Heart left ventricle (tissue), 16 donors: ENCODE data around the gene CLK1. TPM values are rescaled to one million over a fixed set of nuclear protein-coding genes. Genes with fewer than 3 reads are reported as not detected.

Experiments used
- ATAC-seq, 4 donors: fragments of 200-7000 bp; cut with Tn5 transposase; one replicate each; pipeline ENCODE4 v1.9.1; 2020 to 2022; ENCODE audit warnings: moderate library complexity in 4 of 4, mild to moderate bottlenecking in 3 of 4, moderate number of reproducible peaks in 1 of 4
- DNase-seq, 5 donors: peaks; one replicate each; pipeline ENCODE4 v3.0.0-alpha.2; 2020
- H3K27ac ChIP-seq, 12 donors: fragments of 200-600 bp; sonication (generic) in 4 of 12; one replicate each; pipeline versions ENCODE4 v1.5.0 to v1.8.0; 2016 to 2022; ENCODE audit warnings: mild to moderate bottlenecking in 2 of 12
- H3K27me3 ChIP-seq, 9 donors: fragments of 200-600 bp; sonication (generic) in 2 of 9; one replicate each; pipeline versions ENCODE4 v1.5.1 to v1.8.0; 2016 to 2022; ENCODE audit warnings: mild to moderate bottlenecking in 3 of 9
- H3K36me3 ChIP-seq, 9 donors: fragments of 200-600 bp; sonication (generic) in 2 of 9; one replicate each; pipeline versions ENCODE4 v1.5.0 to v1.8.0; 2018 to 2022; ENCODE audit warnings: mild to moderate bottlenecking in 2 of 9
- H3K4me1 ChIP-seq, 12 donors: fragments of 200-600 bp; sonication (generic) in 4 of 12; one replicate each; pipeline versions ENCODE4 v1.5.0 to v1.8.0; 2016 to 2022; ENCODE audit warnings: mild to moderate bottlenecking in 3 of 12
- H3K4me3 ChIP-seq, 12 donors: fragments of 200-600 bp; sonication (generic) in 4 of 12; one replicate each; pipeline versions ENCODE4 v1.5.0 to v1.8.0; 2017 to 2022; ENCODE audit warnings: mild to moderate bottlenecking in 9 of 12, moderate library complexity in 4 of 12
- H3K9me3 ChIP-seq, 12 donors: fragments of 200-600 bp; sonication (generic) in 4 of 12; one replicate each; pipeline versions ENCODE4 v1.5.0 to v1.8.0; 2016 to 2022; ENCODE audit warnings: mild to moderate bottlenecking in 1 of 12
- CTCF ChIP-seq, 12 donors: fragments of 200-600 bp; sonication (generic) in 4 of 12; IDR thresholded peaks; one replicate each; pipeline versions ENCODE4 v1.5.0 to v1.8.0; 2018 to 2022; ENCODE audit warnings: antibody characterized with exemption in 12 of 12, mild to moderate bottlenecking in 5 of 12
- POLR2A ChIP-seq, 2 donors: fragments of 450-650 bp; IDR thresholded peaks; one replicate each; pipeline ENCODE4 v1.6.1; 2017; ENCODE audit warnings: antibody characterized with exemption in 2 of 2, mild to moderate bottlenecking in 2 of 2, moderate library complexity in 2 of 2
- WGBS, 4 donors: extraction: QIAGEN DNeasy Blood & Tissue Kit in 2 of 4; methylation state at CpG; one replicate each; pipeline versions ENCODE4 v1.1.5 to v1.1.7; 2013 to 2018; 5-methylcytosine and 5-hydroxymethylcytosine counted together
- intact Hi-C, 10 donors: fragments of 100-400 bp; cut with DNase I; formaldehyde crosslinking; loops; one replicate each; pipeline versions ENCODE4 v1.11.1 to v1.14.2; 2022
- polyA plus RNA-seq, 2 donors: library from polyadenylated mRNA; stranded (reverse); fragments of 200-250 nt; gene quantifications; one replicate each; pipeline ENCODE4 v1.2.3, GENCODE V29; 2013
- total RNA-seq, 9 donors: library from RNA; depleted of rRNA in 2 of 9; stranded (reverse); fragments of >200 nt in 2 of 9; fragmentation: NEBNext Ultra II Directional in 3 of 9; extraction: Animal tissue kit (Norgen Biotek cat#: 25700) in 3 of 9; gene quantifications; one replicate each; pipeline versions ENCODE4 v1.1.0 to v1.2.4, GENCODE V29; 2016 to 2023
- donor health status: ischemic (EF 13 %, LVEDD 7.1; RV severe dilation, severe dysfunction).
- donor health status: healthy with polysubstance abuse.
- donor health status: DM: no; HTN: yes; CAD: no.
- donor health status: DM: no; HTN: no; CAD: no.
- donor health status: ischemic (EF 25% LVEDD 6.9; RV normal size, moderate dysfunction).
- donor health status: ischemic (EF 25% LVEDD 5.7; RV mildly dilated, moderate dysfunction).
- donor health status: healthy.
- donor health status: DM: yes; HTN: yes; CAD: no.
- donor health status: ischemic (EF 35%, LVEDD 5.7; RV mildly dilated, moderate dysfunction).
- donor health status: nonischemic (EF 11% LVEDD 7.7; RV severe dilation, severe dysfunction).
- donor health status: DM: yes; HTN: yes; CAD: no.
- donor health status: PGD.
- donor health status: ischemic (EF 29% LVEDD 5.4; RV normal size, mild dysfunction).
- donor health status: nonischemic (EF 23%, LVEDD 6.1; RV moderate dilation, normal function).

Gene CLK1
- total and polyA plus RNA-seq, 11 donors, result 25.4 to 235 (median 39.0) TPM

- no peaks in the 10 kb centered on the region for H3K27me3 ChIP-seq
- H3K36me3 ChIP-seq, result peaks cover 0 to 22% (median 20%) of the 10 kb centered on the region in 9 donors
- no peaks in the 10 kb centered on the region for H3K9me3 ChIP-seq
- H3K4me1 ChIP-seq, result peaks cover 0 to 2% (median 0%) of the 10 kb centered on the region in 12 donors
- DNase-seq (no peak), ATAC-seq (no peak)
- no peak for TF ChIP-seq CTCF (IDR thresholded peaks at IDR 0.05)
- TF ChIP-seq POLR2A (IDR thresholded peaks at IDR 0.05), result no peak
- intact Hi-C loops, result no loop called here
- H3K4me3 ChIP-seq, result no peak overlapping the region
- H3K27ac ChIP-seq, result no peak overlapping the region
These were observed 17.2 kb downstream of the CLK1 start for GRCh38 chr2:200847269-200847668.

GRCh38 chr2:200845669-200846325, 18.7 kb downstream of the CLK1 start:
- DNase-seq (no peak), ATAC-seq (no peak)
- intact Hi-C loops, result no loop called here
- no peak overlapping the region for H3K27ac ChIP-seq
- TF ChIP-seq POLR2A (IDR thresholded peaks at IDR 0.05) (no peak), CTCF (IDR thresholded peaks at IDR 0.05) (no peak)
- H3K36me3 ChIP-seq, result peaks cover 0 to 7% (median 6%) of the 10 kb centered on the region in 9 donors
- H3K4me3 ChIP-seq, result no peak overlapping the region
- no peaks in the 10 kb centered on the region for H3K9me3 ChIP-seq
- 86 to 91% (median 90%) methylated on average over 10 of the region's 10 CpGs for WGBS, 4 donors
- H3K4me1 ChIP-seq, result peaks cover 0 to 2% (median 0%) of the 10 kb centered on the region in 12 donors
- no peaks in the 10 kb centered on the region for H3K27me3 ChIP-seq

GRCh38 chr2:200845194-200845593, 19.3 kb downstream of the CLK1 start:
- Histone ChIP-seq H3K9me3 (no peaks in the 10 kb centered on the region), H3K36me3 (peaks cover 0 to 1% (median 0%) of the 10 kb centered on the region in 9 donors), H3K27me3 (no peaks in the 10 kb centered on the region), H3K4me3 (no peak overlapping the region), H3K4me1 (no peaks in the 10 kb centered on the region), H3K27ac (no peak overlapping the region)
- WGBS, 4 donors, result 92 to 100% (median 94%) methylated on average over 5 of the region's 5 CpGs
- ATAC-seq (peak in 1 of 4 donors; percentile 42), DNase-seq (no peak)
- TF ChIP-seq CTCF (IDR thresholded peaks at IDR 0.05), result no peak
- TF ChIP-seq POLR2A (IDR thresholded peaks at IDR 0.05), result no peak
- intact Hi-C loops, result no loop called here

- DNase-seq (no peak), ATAC-seq (peak in 2 of 4 donors; percentile 9 to 12)
- Histone ChIP-seq H3K27ac (no peak overlapping the region), H3K4me3 (no peak overlapping the region), H3K4me1 (no peaks in the 10 kb centered on the region), H3K9me3 (no peaks in the 10 kb centered on the region), H3K36me3 (no peaks in the 10 kb centered on the region), H3K27me3 (no peaks in the 10 kb centered on the region)
- intact Hi-C loops, result no loop called here
- WGBS, 4 donors, result 92 to 94% (median 93%) methylated on average over 22 to 24 of the region's 24 CpGs
- TF ChIP-seq POLR2A (IDR thresholded peaks at IDR 0.05), result no peak
- no peak for TF ChIP-seq CTCF (IDR thresholded peaks at IDR 0.05)
These were observed 20.2 kb downstream of the CLK1 start for GRCh38 chr2:200843993-200844948.
